H9 (cell line): ENCODE results near the gene RFTN2. TPM values are rescaled to one million over a fixed set of nuclear protein-coding genes. Genes with fewer than 3 reads are reported as not detected.

Source experiments
- DNase-seq: peaks from one replicate; pipeline ENCODE4 v3.0.0-alpha.2; 2017
- H2AFZ ChIP-seq: one replicate; pipeline ENCODE4 v1.6.1; 2013; ENCODE audit warnings: mild to moderate bottlenecking, low read length, control low read depth, moderate library complexity
- H2AK5ac ChIP-seq: 2 replicates; pipeline ENCODE4 v1.6.1; 2013; ENCODE audit warnings: low read length, control low read depth, mixed read lengths; ENCODE audit not compliant: insufficient read length
- H2BK120ac ChIP-seq: one replicate; pipeline ENCODE4 v1.6.1; 2013; ENCODE audit warnings: low read depth, mild to moderate bottlenecking, low read length, control low read depth, inconsistent platforms; ENCODE audit not compliant: poor library complexity, severe bottlenecking
- H2BK12ac ChIP-seq: 2 replicates; pipeline ENCODE4 v1.6.1; 2013; ENCODE audit warnings: low read length, control low read depth, mixed read lengths, low read depth; ENCODE audit not compliant: insufficient read length
- H2BK15ac ChIP-seq: 2 replicates; pipeline ENCODE4 v1.6.1; 2013; ENCODE audit warnings: low read depth, low read length, control low read depth
- H2BK20ac ChIP-seq: one replicate; pipeline ENCODE4 v1.6.1; 2013; ENCODE audit warnings: low read depth, mild to moderate bottlenecking, low read length, control low read depth, inconsistent platforms; ENCODE audit not compliant: poor library complexity, severe bottlenecking
- H2BK5ac ChIP-seq: 2 replicates; pipeline ENCODE4 v1.6.1; 2013; ENCODE audit warnings: low read length, control low read depth, mixed read lengths; ENCODE audit not compliant: insufficient read length
- H3K14ac ChIP-seq: 2 replicates; pipeline ENCODE4 v1.6.1; 2013; ENCODE audit warnings: low read length, control low read depth; ENCODE audit not compliant: insufficient read depth
- H3K18ac ChIP-seq: 2 replicates; pipeline ENCODE4 v1.6.1; 2013; ENCODE audit warnings: low read depth, mild to moderate bottlenecking, mixed read lengths, low read length, control low read depth; ENCODE audit not compliant: insufficient read length
- H3K23ac ChIP-seq: 2 replicates; pipeline ENCODE4 v1.6.1; 2013; ENCODE audit warnings: low read length, control low read depth, mixed read lengths, low read depth; ENCODE audit not compliant: insufficient read length
- H3K23me2 ChIP-seq: 2 replicates; pipeline ENCODE4 v1.6.1; 2013; ENCODE audit warnings: low read depth, mild to moderate bottlenecking, mixed read lengths, low read length, control low read depth; ENCODE audit not compliant: insufficient read length, poor library complexity, severe bottlenecking
- H3K27ac ChIP-seq: 2 replicates; pipeline ENCODE4 v1.5.1; 2013; ENCODE audit warnings: low read length, control low read depth, mixed read lengths, low read depth; ENCODE audit not compliant: insufficient read length
- H3K27me3 ChIP-seq: 2 replicates; pipeline ENCODE4 v1.6.1; 2013; ENCODE audit warnings: low read length, control low read depth, inconsistent platforms; ENCODE audit not compliant: insufficient read depth
- H3K4ac ChIP-seq: 2 replicates; pipeline ENCODE4 v1.6.1; 2013; ENCODE audit warnings: low read depth, mild to moderate bottlenecking, control low read depth, inconsistent platforms, low read length, moderate library complexity
- H3K4me1 ChIP-seq: 2 replicates; pipeline ENCODE4 v1.6.1; 2013; ENCODE audit warnings: low read length, control low read depth, inconsistent platforms; ENCODE audit not compliant: insufficient read depth
- H3K4me2 ChIP-seq: 2 replicates; pipeline ENCODE4 v1.6.1; 2013; ENCODE audit warnings: low read length, control low read depth, mixed read lengths; ENCODE audit not compliant: insufficient read length, insufficient read depth
- H3K56ac ChIP-seq: 2 replicates; pipeline ENCODE4 v1.6.1; 2013; ENCODE audit warnings: low read depth, mild to moderate bottlenecking, mixed read lengths, low read length, control low read depth; ENCODE audit not compliant: insufficient read length
- H3K79me1 ChIP-seq: 2 replicates; pipeline ENCODE4 v1.6.1; 2013; ENCODE audit warnings: low read depth, mild to moderate bottlenecking, moderate library complexity, low read length, control low read depth, inconsistent platforms; ENCODE audit not compliant: insufficient read depth, poor library complexity, severe bottlenecking
- H3K79me2 ChIP-seq: 2 replicates; pipeline ENCODE4 v1.6.1; 2013; ENCODE audit warnings: low read length, control low read depth, inconsistent platforms; ENCODE audit not compliant: insufficient read depth
- H3K9ac ChIP-seq: 2 replicates; pipeline ENCODE4 v1.6.1; 2013; ENCODE audit warnings: low read length, control low read depth, mixed read lengths; ENCODE audit not compliant: insufficient read length; ENCODE audit errors: extremely low read depth
- H3K9me3 ChIP-seq: one replicate; pipeline ENCODE4 v1.6.1; 2013; ENCODE audit warnings: low read depth, low read length, inconsistent platforms; ENCODE audit not compliant: control insufficient read depth
- H3T11ph ChIP-seq: one replicate; pipeline ENCODE4 v1.6.1; 2013; ENCODE audit warnings: mild to moderate bottlenecking, low read length, control low read depth, inconsistent platforms
- H4K20me1 ChIP-seq: one replicate; pipeline ENCODE4 v1.6.1; 2013; ENCODE audit not compliant: control insufficient read depth, insufficient read length, insufficient read depth
- H4K5ac ChIP-seq: 2 replicates; pipeline ENCODE4 v1.6.1; 2013; ENCODE audit warnings: low read depth, mild to moderate bottlenecking, mixed read lengths, low read length, control low read depth; ENCODE audit not compliant: insufficient read length
- H4K8ac ChIP-seq: replicated peaks from 2 replicates; pipeline ENCODE4 v1.6.1; 2013; ENCODE audit warnings: low read length, control low read depth, mixed read lengths, low read depth; ENCODE audit not compliant: insufficient read length
- H4K91ac ChIP-seq: 2 replicates; pipeline ENCODE4 v1.6.1; 2013; ENCODE audit warnings: low read depth, mild to moderate bottlenecking, moderate library complexity, mixed read lengths, low read length, control low read depth; ENCODE audit not compliant: insufficient read length
- H3K27ac Mint-ChIP-seq, 3 experiments: 2 replicates in 2 of 3; 3 replicates in 1 of 3; pipeline ENCODE4 v1.8.0; 2020 to 2021; ENCODE audit warnings: mixed read lengths in 3 of 3, mild to moderate bottlenecking in 1 of 3, moderate library complexity in 1 of 3
- H3K27me3 Mint-ChIP-seq: 2 replicates; pipeline ENCODE4 v1.8.0; 2021; ENCODE audit warnings: low read depth, mild to moderate bottlenecking, moderate library complexity, mixed read lengths
- H3K36me3 Mint-ChIP-seq, 3 experiments: 2 replicates in 2 of 3; 3 replicates in 1 of 3; pipeline ENCODE4 v1.8.0; 2020 to 2021; ENCODE audit warnings: low read depth in 3 of 3, mixed read lengths in 3 of 3; ENCODE audit not compliant: insufficient read depth in 1 of 3
- H3K4me1 Mint-ChIP-seq, 2 experiments: 2 replicates each; pipeline ENCODE4 v1.8.0; 2020; ENCODE audit warnings: mixed read lengths in 2 of 2
- H3K4me3 Mint-ChIP-seq, 2 experiments: 2 replicates in 1 of 2; 3 replicates in 1 of 2; pipeline ENCODE4 v1.8.0; 2020 to 2021; ENCODE audit warnings: mild to moderate bottlenecking in 2 of 2, mixed read lengths in 2 of 2, moderate library complexity in 1 of 2
- H3K9me3 Mint-ChIP-seq, 2 experiments: 2 replicates in 1 of 2; 3 replicates in 1 of 2; pipeline ENCODE4 v1.8.0; 2020; ENCODE audit warnings: mild to moderate bottlenecking in 2 of 2, mixed read lengths in 2 of 2, moderate library complexity in 1 of 2
- CTCF ChIP-seq: fragments of 200-600 bp; sonication (generic); conservative IDR thresholded peaks from 3 replicates; pipeline ENCODE4 v1.8.0; 2021; ENCODE audit warnings: antibody characterized with exemption, mild to moderate bottlenecking
- WGBS: extraction: QIAGEN DNeasy Blood & Tissue Kit; methylation state at CpG from one replicate; pipeline ENCODE4 v1.1.7; 2013; ENCODE audit warnings: missing lambda C conversion rate, low lambda C conversion rate, mixed read lengths; ENCODE audit not compliant: insufficient read length; ENCODE audit errors: extremely low coverage; 5-methylcytosine and 5-hydroxymethylcytosine counted together
- total RNA-seq: library from RNA; stranded (reverse); gene quantifications from 2 replicates; pipeline ENCODE4 v1.2.1, GENCODE V29; 2021

RFTN2 gene
- total RNA-seq, 1 experiment from 2014 or later: 0.28 TPM

GRCh38 chr2:197614532-197614931 is 60.9 kb downstream of the RFTN2 start:
- Histone ChIP-seq H2BK12ac (no peak overlapping the region), H3K4me1 (peaks cover 6% of the 10 kb centered on the region; the same call in 1 of the 2 replicates), H4K5ac (no peak overlapping the region), H2AFZ (no peak overlapping the region), H3K56ac (no peak overlapping the region), H3T11ph (no peak overlapping the region), H3K9me3 (no peaks in the 10 kb centered on the region), H2BK5ac (no peak overlapping the region), H3K4me2 (no peak overlapping the region), H4K8ac (no peak overlapping the region), H2AK5ac (no peak overlapping the region), H3K18ac (no peak overlapping the region), H3K27me3 (no peaks in the 10 kb centered on the region), H3K27ac (no peak overlapping the region), H2BK20ac (no peak overlapping the region), H3K79me1 (no peaks in the 10 kb centered on the region), H4K91ac (no peak overlapping the region), H3K4ac (no peak overlapping the region), H3K23ac (no peak overlapping the region), H3K14ac (no peak overlapping the region), H3K23me2 (no peaks in the 10 kb centered on the region), H2BK120ac (no peak overlapping the region), H3K79me2 (no peaks in the 10 kb centered on the region), H4K20me1 (no peaks in the 10 kb centered on the region), H3K9ac (no peak overlapping the region), H2BK15ac (no peak overlapping the region)
- no peak for DNase-seq
- Mint-ChIP-seq H3K27me3 (no peaks in the 10 kb centered on the region), H3K27ac (no peak overlapping the region; a peak in 2 of 7 replicates), H3K4me3 (no peak overlapping the region), H3K9me3 (peaks cover 3 to 4% of the 10 kb centered on the region in 2 experiments; a peak in 4 of 5 replicates), H3K36me3 (peaks cover 0 to 4% (median 0%) of the 10 kb centered on the region in 3 experiments; a peak in 2 of 7 replicates), H3K4me1 (peaks cover 14 to 21% of the 10 kb centered on the region in 2 experiments)
- TF ChIP-seq CTCF: no peak
- no CpG with 5 or more reads among the region's 3 CpGs for WGBS
